IPS-18c (cell line): ENCODE results near the gene C6orf136.

ENCODE experiments used
- H3K4me3 ChIP-seq: 2 replicates; pipeline ENCODE4 v1.7.0; 2013; ENCODE audit warnings: low read depth, mild to moderate bottlenecking, low read length, moderate library complexity; ENCODE audit not compliant: insufficient read depth
- H3K9me3 ChIP-seq: one replicate; pipeline ENCODE4 v1.6.1; 2013; ENCODE audit warnings: mild to moderate bottlenecking, low read length, moderate library complexity; ENCODE audit not compliant: control insufficient read depth, insufficient read depth

The C6orf136 gene

DNA sequence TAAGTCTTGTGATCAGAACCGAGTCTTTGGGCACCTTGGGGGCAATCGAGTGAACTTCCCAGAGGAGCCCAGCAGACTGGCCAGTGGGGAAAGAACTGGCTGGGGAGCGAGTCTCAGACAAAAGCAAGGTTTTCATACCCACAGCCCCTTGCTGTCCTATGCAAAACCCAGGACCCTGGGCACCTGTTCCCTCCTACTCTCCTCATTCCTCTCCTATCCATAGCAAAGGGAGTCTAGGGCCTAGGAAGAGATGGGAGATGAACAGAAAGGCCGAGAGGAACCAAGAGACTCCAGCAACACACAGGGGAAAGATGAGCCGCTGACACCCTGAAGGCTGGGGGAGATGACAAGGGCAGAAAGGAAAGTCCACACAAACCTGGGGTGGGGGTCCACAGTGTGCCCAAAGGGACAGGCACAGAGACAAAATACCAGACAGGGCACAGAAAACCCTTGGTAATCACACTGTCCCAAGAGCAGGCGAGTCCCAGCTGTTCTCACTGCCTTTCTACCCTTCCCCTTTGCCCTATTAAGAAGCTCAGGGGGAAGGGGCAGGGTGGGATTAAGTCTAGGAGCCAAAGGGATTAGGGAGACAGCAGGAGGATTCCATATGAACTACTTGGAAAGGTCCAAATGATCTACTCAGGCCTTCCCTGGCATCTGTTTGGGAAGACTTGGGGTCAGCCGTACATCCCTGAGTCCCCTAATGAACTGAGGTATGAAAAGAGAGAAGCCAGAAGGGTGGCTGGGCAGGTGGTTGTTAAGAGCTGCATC lies 33.0 kb downstream of the C6orf136 start:
- Histone ChIP-seq H3K4me3 (no peak overlapping the region), H3K9me3 (peaks cover 2% of the 10 kb centered on the region)

DNA sequence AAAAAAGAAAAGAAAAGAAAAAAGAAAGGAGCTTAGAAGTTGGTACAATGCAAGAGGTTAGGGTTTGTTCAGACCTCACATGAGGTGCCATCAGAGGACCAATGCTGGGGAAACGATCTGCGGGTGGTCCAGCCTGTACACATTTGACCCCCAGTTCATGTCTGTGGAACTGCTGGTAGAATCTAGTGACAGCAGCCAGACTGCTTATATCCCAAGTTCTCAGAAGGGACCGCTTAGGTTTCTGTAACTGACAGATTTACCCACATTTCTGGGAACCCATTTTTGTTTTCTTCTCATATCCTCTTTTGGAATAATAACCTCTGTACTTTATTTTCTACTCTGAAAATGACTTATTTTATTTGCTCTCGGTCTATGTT lies 34.8 kb downstream of the C6orf136 start:
- peaks cover 2% of the 10 kb centered on the region for H3K9me3 ChIP-seq
- H3K4me3 ChIP-seq, result no peak overlapping the region

DNA sequence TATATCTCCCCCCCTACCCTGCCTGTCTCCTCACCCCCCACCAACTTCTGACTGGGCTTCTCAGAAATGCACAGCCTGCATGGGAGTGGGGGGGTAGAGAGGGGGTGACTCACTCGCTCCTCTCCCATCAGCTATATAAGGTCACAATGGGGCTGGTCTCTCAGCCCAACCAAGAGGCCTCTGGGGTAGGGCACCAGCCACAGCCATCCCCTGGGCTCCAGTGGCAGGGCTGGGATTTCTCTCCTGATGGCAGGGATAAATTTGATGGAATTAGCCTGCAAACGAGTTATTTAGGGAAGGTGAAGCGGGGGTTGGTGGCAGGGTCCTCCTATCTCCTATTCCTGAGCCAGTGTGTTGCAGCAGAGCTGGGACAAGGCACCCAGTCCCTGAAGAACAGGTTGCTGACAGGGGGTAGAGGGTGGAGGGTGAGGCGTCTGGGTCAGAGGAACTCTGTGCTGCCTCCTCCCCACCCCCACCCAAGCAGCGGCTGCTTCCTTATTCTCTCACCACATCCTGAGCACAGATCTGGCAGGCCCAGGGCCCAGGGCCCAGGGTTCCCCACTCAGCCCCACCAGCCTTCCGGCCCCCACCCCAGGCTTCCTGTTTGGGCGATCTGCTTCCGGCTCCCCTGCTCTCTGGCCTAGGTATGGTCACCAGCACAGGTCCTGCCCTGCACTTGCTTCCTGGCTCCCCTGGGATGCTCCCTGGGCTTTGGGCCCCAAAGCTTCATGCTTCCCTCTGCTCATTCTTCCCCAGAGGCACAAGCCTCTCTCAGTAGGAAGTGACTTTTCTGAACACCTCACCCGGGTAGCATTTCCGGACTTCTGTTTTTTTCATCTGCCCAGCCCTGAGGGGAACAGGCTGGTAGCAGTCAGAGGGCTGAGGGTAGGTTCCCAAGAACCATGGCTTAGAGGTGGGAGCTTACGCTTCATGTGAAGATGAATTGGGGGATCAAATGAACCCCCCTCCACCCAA lies 35.5 kb downstream of the C6orf136 start:
- peak overlapping the region; percentile 34; the same call in 1 of the 2 replicates for H3K4me3 ChIP-seq

DNA sequence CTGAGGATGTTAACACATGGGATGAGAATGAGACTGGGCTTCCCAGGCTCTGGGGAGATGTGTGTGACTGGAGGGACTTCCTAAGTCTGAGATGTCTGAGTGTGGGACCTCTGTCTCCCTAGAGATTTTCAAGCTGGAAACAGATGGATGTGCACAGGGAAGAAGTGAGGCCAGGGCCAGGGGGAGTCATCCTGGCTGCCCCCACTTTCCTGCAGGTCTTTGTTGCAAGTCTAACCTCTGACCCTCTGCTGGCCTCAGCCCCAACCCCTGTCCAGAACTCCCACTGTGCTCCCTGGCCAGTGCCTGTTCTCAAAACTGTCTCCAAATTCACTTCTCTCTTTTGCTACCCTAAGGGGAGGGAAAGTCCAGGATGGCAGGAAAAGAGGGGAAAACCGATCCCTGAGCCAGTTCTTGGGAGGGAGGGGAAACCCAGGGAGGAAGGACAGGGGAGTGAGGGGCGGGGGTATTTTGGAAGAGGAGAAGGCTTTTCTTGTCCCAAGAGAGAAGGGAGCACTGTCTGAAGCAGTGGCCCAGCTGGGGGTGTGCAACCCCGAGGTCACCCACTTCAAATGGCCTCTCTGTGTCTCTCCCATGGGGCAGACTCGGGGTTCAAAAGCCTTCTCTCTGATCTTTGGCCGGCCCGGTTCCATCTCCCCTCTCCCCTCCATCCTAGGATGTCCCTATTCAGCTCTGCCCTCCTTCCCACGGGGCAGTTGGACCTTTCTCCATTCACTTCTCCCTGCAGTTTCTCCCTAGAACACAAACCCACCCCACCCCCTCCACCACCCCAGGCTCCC lies 36.4 kb downstream of the C6orf136 start:
- Histone ChIP-seq H3K4me3 (peak overlapping the region; percentile 34), H3K9me3 (peaks cover 2% of the 10 kb centered on the region)

More for the DNA sequence above, 35.5 kb downstream of the C6orf136 start:
- H3K9me3 ChIP-seq, result peaks cover 2% of the 10 kb centered on the region

DNA sequence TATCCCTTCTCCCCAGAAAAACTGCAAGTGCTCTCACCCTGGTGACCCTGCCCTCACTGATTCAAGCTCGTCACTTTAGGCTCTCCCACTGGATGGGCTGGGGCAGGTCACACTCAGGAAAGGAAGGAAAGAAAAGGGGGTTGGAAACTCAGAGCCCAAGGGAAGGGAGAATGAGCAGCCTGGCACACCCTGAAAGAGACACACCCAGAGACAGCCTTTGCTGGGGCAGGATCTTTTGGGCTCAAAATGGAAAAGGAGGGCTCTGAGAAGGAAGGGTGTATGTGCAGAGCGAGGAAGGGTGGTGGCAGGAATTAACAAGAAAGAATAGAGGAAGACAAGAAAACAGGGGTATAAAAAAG lies 37.0 kb downstream of the C6orf136 start:
- Histone ChIP-seq H3K4me3 (peak overlapping the region; percentile 34), H3K9me3 (peaks cover 2% of the 10 kb centered on the region)

DNA sequence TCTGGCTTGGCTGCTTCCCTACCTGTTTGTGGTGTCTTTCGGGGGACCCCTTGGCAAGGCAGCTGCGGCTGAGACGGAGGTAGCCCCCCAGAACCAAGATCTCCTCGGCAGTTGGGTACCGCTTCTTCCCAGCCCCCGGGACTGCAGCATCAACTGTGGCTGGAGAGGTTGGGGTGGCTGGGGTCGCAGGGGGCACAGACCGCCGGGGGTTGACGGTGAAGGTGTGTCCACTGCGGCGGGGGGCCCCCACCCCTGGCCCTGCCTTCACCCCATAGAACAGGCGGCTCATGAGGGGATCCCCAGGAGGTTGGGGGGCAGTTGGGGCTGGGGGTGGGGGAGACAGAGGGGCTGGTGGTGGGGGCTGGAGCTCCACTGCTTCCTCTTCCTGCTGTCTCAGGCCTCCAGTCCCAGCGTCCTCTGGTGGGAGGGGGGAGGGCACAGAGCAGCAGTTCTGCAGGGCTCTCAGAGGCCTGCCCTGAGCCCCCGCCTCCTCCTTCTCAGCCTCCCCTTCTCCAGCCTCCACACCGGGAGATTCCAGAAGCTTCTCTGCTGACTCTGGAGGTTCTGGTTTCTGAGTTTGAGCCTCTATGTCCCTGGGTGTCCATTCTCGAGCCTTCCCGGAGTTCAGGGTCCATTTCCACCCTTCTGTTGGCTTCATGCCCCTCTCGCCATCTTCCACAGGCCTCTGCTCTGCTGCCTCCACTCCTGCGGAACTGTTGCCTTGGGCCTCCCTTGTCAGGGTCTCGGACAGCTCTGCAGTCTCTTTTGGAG lies 37.6 kb downstream of the C6orf136 start:
- Histone ChIP-seq H3K9me3 (peaks cover 2% of the 10 kb centered on the region), H3K4me3 (peak overlapping the region; percentile 34; the same call in 1 of the 2 replicates)

DNA sequence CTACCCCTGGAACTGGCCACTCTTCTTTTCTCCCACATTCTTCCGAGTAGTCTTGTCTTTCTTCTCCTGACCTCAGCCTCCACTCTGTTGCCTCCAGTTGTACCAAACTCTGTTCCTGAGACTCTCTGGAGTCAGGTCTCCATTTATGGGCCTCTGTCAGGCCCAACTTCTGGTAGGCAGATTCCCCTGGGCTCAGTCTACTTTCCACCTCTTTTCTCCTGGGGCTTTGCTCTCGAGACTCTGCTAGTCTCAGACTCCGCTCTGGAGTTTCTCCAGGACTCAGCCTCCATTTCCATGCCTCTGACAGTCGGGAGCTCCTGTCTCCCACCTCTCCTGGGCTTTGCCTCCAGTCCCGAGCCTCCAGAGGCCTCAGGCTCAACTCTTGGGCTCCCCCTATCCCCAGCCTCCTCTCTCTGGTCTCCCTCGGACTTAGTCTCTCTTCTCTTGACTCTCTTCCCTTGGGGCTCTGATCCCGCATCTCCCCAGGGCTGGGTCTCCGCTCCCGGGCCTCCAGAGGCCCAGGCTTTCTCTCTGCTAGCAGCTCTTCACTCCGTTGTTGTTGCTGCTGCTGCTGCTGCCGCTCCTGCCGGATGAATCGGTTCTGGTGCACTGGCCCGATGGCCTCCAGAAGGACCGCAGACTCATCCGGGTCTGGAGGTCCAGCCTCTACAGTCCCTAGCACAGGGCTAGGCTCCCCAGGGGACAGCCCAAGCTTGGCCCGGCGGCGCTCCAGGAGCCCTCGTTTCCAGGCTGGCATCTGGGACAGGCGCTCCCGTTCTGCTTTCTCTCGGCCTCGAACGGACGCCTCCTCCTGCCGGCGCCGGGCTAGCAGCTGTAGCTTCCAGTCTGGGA lies 38.5 kb downstream of the C6orf136 start:
- Histone ChIP-seq H3K9me3 (peaks cover 2% of the 10 kb centered on the region), H3K4me3 (peak overlapping the region; percentile 86; the same call in 1 of the 2 replicates)

DNA sequence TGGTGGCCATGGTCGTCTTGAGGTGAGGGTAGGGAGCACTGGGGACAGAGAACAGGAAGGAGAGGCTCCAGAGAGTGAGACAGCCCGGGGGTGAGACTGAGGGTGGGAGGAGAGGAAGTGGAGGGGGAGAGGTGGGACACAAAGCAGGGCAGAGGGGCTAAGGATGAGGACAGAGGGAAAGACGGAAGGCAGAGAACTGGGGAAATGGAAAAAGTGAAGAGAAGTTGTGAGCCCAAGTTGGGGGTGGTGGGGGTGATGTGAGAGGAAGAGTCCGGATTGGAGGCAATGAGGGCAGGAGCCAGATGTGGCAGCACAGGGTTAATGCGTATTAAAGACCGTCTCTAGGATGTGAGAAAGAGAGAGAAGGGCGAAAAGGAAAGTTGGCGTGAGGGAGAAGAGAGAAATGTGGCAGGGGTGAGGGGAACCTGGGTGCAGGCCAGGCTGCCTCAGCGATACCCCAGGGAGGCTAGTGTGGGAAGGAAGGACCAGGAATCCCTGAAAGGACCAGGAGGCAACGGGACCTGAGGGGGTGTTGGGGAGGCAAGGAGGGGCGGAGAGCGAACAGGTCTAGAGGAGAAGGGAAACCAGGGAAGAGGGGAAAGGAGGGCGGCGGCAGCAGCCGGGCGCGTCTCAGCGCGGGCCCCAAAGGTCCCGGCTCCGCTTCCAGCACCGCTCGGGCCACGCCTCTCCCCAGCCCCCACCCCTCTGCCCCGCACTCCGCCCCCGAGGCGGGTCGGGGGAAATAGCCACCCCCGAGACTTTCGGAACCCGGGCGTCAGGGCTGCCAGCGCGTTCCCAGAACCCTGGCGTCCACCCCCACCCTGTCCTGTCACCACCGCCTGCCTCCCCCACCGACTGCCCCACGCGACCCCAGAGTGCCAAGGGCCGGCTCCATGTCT lies 39.3 kb downstream of the C6orf136 start, which contains the start of gene PPP1R18:
Gene PPP1R18, minus strand, starts transcription at position 637 of the 899 bp plus-strand sequence. Its CDS starts 627 bp downstream, at position 10.
- peak within 1 kb of the TSS; percentile 86 for H3K4me3 ChIP-seq

DNA sequence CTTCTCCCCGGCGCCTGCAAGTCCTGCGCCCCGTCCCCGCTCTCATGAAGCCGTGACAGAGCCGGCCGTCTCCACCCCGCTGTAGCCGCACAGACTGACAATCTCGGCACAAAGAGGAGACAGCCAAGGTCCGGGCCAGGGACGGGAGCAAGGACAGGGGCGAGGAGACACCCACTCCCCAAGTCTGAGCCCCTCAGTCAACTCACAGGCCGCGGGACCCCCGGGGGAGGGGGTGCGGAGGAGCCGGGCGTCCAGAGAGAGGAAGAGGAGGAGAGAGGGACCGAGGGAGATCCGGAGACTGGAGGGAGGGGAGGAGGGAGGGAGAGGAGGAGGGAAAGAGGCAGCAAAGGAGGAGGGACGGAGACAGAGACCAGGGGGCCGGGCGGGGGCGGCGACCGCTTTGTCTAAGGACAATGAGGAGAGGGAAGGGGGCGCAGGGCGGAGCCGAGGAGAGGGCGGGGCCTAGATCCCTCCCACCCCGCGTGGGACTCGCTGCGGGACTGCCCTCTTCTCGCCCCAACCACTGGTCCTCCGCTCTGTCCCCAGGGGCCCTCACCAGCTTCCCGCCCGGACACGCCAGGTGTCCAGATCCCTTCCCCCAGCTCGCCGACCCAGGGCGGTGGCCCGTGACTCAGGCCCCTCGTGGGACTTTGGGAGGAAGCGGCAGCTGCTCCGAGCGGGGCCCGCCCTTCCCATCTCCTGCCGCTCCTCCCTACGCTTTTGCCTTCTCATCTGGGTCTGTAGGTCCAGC lies 40.1 kb downstream of the C6orf136 start:
- H3K9me3 ChIP-seq, result peaks cover 2% of the 10 kb centered on the region
- H3K4me3 ChIP-seq, result peak overlapping the region; percentile 86

More for the DNA sequence above, 39.3 kb downstream of the C6orf136 start, which contains the start of gene PPP1R18:
- peaks cover 2% of the 10 kb centered on the region for H3K9me3 ChIP-seq

DNA sequence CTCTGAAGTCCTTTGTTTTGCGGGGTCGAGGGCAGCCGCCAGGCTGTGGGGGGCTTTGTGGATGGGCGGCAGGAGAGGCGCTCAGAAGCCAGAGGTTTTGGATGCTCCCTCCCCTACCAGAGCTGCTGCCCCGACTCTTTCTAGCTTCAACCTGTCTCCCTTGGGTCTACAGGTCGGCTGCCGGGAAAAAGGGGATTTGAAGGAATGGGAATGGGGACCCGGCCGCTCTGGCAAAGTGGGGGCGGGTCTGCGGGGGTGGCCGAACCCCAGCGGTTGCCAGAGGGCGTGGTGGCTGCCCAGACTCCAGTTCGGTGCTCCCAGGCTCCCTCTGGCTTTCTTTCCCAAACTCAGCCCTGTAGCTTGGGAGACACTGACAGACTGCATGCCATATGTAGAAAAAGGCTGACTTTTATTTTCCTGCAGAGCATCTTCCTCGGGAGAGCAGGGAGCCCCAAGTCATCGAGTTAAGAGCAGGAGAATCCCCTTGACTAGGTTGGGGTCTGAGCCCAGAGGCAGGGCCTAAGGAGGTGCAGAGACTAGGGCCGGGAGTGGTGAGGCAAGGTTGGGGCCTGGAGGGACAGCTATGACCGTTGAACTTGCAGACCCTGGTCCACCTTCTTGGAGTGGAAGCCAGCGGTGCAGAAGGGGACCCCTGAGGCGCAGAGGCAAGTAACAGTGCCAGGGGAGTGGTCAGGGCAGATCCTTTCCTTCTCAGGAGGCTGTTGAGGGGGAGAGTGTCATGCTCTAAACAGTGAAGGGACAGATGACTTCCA lies 40.9 kb downstream of the C6orf136 start:
- Histone ChIP-seq H3K9me3 (peaks cover 2% of the 10 kb centered on the region), H3K4me3 (peak overlapping the region; percentile 86)

DNA sequence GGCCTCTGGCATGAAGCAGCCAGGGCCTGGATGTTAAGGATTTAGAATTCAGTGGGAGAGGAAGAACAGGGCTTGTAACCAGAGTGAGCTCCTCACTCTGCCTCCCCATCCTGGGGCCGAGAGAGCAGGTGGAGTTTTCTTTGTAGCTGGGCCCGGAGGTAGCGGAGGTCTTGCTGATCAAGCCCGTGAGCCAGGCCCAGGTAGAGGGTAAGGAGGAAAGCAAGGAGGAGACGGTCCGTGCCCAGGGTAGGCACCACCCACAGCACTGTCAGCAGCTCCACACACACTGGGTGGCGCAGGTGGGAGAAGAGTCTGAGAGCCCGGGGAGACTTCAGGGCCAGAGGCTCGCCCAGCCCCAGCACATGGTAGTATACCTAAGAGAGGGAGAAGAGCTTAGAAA lies 41.6 kb downstream of the C6orf136 start:
- Histone ChIP-seq H3K9me3 (peaks cover 2% of the 10 kb centered on the region), H3K4me3 (no peak overlapping the region)

DNA sequence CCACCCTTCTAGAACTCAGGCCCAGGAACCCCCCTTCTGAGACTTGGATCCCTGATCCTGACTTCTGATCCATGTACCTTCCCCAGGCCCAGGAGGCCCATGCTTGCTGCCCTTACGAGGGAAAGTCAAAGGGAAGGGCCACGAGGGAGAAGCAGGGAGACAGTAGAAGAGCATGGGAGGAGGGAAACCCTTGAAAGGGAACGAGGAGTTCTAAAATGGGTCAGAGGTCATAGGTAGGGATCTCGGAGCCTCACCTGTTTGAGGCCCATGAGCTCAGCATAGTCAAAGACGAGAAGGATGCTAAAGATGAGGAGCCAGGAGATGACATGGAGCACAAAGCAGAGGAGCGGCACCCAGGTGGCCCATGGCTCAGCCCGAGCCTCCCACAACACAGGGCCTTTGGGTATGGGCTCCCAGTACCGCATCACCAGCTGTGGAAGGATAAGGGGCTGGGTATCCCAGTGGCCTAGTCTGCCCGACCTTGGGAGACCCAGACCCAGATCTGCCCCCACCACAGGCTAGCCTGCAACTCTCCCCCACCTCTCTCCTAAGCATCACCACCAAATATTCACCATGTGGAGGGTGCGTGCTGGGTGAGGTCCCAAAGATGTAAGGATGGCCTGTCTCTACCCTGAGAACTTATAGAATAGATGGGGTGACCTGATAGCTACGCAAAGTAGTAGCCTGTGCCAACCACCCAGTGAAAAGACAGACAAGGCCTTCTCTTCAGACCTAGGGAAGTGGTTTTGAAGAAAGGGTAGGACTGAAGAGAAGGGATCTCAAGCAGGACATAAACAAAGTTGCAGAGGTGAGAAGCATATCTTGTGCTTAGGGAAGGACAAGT lies 42.3 kb downstream of the C6orf136 start:
- H3K4me3 ChIP-seq, result 0 out of 2 replicates have a peak overlapping the region, but pooled peaks have one; percentile 15

DNA sequence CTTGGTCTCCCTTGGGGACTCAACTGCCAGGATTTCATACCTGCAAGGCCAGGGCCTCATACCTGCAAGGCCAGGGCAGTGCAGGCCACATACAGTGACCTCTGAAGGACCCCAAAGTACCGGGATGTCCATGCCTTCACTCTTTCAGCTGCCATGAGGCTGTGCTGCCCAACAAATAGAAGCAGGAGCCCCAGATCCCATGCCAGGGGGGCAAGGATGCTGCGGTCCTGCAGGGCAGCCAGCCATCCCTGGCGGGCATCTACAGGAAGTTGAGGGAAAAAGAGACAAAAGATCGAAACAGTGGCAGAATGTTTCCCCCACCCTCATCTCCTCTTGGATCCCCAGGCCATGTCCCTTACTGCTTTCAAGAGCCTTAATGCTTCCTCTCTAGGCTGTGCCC lies 43.1 kb downstream of the C6orf136 start:
- Histone ChIP-seq H3K4me3 (peak overlapping the region; percentile 73), H3K9me3 (no peaks in the 10 kb centered on the region)

More for the DNA sequence above, 42.3 kb downstream of the C6orf136 start:
- H3K9me3 ChIP-seq, result no peaks in the 10 kb centered on the region
